ENCODE data around the gene GNB1. TPM values are rescaled to one million over a fixed set of nuclear protein-coding genes. Genes with fewer than 3 reads are reported as not detected.

The GNB1 gene
- total and polyA plus RNA-seq, 12 donors, result 64.9 to 228 (median 168) TPM

DNA sequence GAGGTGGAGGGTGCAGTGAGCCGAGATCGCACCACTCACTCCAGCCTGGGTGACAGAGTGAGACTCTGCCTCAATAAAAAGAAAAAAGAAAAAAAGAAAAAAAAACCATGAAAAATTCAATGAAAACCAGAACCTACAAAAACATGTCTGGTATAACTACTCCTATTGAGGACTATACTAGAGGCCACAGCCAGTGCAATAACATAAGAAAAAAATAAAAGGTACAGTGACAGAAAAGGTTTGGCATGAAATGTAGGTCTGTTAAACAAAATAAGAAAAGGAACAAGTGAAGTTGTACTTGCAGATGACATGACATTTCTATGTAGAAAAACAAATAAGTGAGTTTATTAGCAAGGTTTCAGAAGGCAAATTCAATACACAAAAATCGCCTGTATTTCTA, 120.8 kb downstream of the GNB1 start:
- Histone ChIP-seq H3K9me3 (peaks cover 0 to 27% (median 14%) of the 10 kb centered on the region in 11 donors), H3K4me3 (no peak overlapping the region), H3K36me3 (peaks cover 0 to 63% (median 17%) of the 10 kb centered on the region in 9 donors), H3K4me1 (peaks cover 0 to 23% (median 5%) of the 10 kb centered on the region in 9 donors), H3K27me3 (no peaks in the 10 kb centered on the region), H3K27ac (no peak overlapping the region)
- DNase-seq, result no peak
- ATAC-seq, result no peak
- 98 to 100% methylated on average over 3 of the region's 3 CpGs for WGBS, 2 donors
- no peak for TF ChIP-seq CTCF (IDR thresholded peaks at IDR 0.05)
- intact Hi-C loops (cut with DNase I), result no loop called here

- ATAC-seq, result no peak
- Histone ChIP-seq H3K4me1 (peaks cover 0 to 32% (median 0%) of the 10 kb centered on the region in 9 donors), H3K27me3 (no peaks in the 10 kb centered on the region), H3K36me3 (peaks cover 0 to 76% (median 32%) of the 10 kb centered on the region in 9 donors), H3K27ac (no peak overlapping the region), H3K4me3 (no peak overlapping the region), H3K9me3 (peaks cover 0 to 27% (median 14%) of the 10 kb centered on the region in 11 donors)
- intact Hi-C loops (cut with DNase I), result no loop called here
- TF ChIP-seq CTCF (IDR thresholded peaks at IDR 0.05), result no peak
- DNase-seq, result no peak
- 96% methylated on average over 7 of the region's 7 CpGs for WGBS, 2 donors
Observed at GRCh38 chr1:1768249-1768992, 122.5 kb downstream of the GNB1 start.

DNA sequence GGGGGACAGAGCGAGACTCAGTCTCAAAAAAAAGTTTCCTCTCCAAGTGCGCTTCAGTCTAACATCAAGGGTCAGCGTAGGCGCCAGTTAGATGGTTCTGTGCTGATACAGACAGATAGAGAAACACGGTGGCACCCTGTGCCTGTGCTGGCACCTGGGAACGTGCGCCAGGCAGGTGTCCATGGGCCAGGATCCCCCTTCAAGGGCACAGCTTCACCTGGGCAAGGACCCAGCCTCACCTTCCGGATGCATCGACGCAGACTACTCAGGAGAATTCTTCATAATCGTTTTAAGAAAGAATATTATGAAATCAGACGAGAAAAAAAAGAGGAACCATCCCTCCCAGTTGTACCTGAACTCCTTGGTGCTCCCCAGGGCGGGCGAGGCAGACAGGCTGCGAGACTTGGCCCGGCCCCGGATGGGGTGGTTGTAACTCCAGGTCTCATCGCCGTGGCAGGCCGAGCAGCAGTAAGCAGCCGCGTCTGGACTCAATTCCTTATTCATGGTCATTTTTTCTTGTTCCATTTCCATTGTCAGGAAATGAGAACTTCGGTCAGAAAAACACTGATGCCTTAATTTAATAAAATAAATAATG, 125.9 kb downstream of the GNB1 start:
- H3K4me1 ChIP-seq, result peaks cover 0 to 40% (median 0%) of the 10 kb centered on the region in 9 donors
- DNase-seq (no peak), ATAC-seq (no peak)
- peaks cover 0 to 83% (median 44%) of the 10 kb centered on the region in 9 donors for H3K36me3 ChIP-seq
- peaks cover 0 to 7% (median 0%) of the 10 kb centered on the region in 11 donors for H3K9me3 ChIP-seq
- peak overlapping the region in 1 of 10 donors; percentile 38 for H3K27ac ChIP-seq
- no peaks in the 10 kb centered on the region for H3K27me3 ChIP-seq
- WGBS, 2 donors, result 88 to 92% methylated on average over 23 of the region's 23 CpGs
- TF ChIP-seq CTCF (IDR thresholded peaks at IDR 0.05), result no peak
- H3K4me3 ChIP-seq, result no peak overlapping the region
- intact Hi-C loops (cut with DNase I), result no loop called here

- no peak for DNase-seq
- H3K27ac ChIP-seq, result peak overlapping the region in 1 of 10 donors; percentile 6
- ATAC-seq, result peak; percentile 38 to 82 (median 55)
Observed at GRCh38 chr1:1763657-1764621, 126.9 kb downstream of the GNB1 start.

More at GRCh38 chr1:1763657-1764621, 126.9 kb downstream of the GNB1 start:
- peaks cover 0 to 91% (median 44%) of the 10 kb centered on the region in 9 donors for H3K36me3 ChIP-seq
- intact Hi-C loops (cut with DNase I), result loop anchor here in 1 of 10 donors (2.0 kb wide), 1 partner anchor 13 kb away; no protein-coding TSS in a partner anchor
- TF ChIP-seq CTCF (IDR thresholded peaks at IDR 0.05), result peak in 1 of 9 donors; percentile 31
- H3K4me1 ChIP-seq, result peaks cover 0 to 50% (median 8%) of the 10 kb centered on the region in 9 donors
- no peaks in the 10 kb centered on the region for H3K27me3 ChIP-seq
- H3K9me3 ChIP-seq, result no peaks in the 10 kb centered on the region
- no peak overlapping the region for H3K4me3 ChIP-seq
- WGBS, 2 donors, result 80 to 84% methylated on average over 32 of the region's 32 CpGs

Data from heart right ventricle (tissue), 16 donors.